Small intestine (tissue), 16 donors: ENCODE data around the gene NLRC5. TPM values are rescaled to one million over a fixed set of nuclear protein-coding genes. Genes with fewer than 3 reads are reported as not detected.

Experiments
- DNase-seq, 2 donors: peaks; one replicate each; pipeline versions ENCODE4 v3.0.0 to v3.0.0-alpha.2; 2013
- FAIRE-seq: peaks from 2 replicates; lab custom pipeline; 2012; peaks lifted over from hg19 to GRCh38; lab: Jason Lieb, UNC
- H3K27ac ChIP-seq, 3 donors: one replicate each; pipeline ENCODE4 v1.5.1; 2013; ENCODE audit warnings: low read length in 2 of 3, mild to moderate bottlenecking in 2 of 3, control low read depth in 1 of 3, inconsistent platforms in 1 of 3, low read depth in 1 of 3, moderate library complexity in 1 of 3
- H3K27me3 ChIP-seq, 3 donors: one replicate each; pipeline ENCODE4 v1.6.1; 2013; ENCODE audit warnings: low read length in 3 of 3, inconsistent platforms in 1 of 3; ENCODE audit not compliant: control insufficient read depth in 3 of 3, insufficient read depth in 3 of 3
- H3K36me3 ChIP-seq, 3 donors: one replicate each; pipeline ENCODE4 v1.6.1; 2013; ENCODE audit warnings: low read length in 3 of 3, inconsistent platforms in 1 of 3, low read depth in 1 of 3, mild to moderate bottlenecking in 1 of 3, moderate library complexity in 1 of 3; ENCODE audit not compliant: control insufficient read depth in 3 of 3, insufficient read depth in 2 of 3
- H3K4me1 ChIP-seq, 3 donors: one replicate each; pipeline ENCODE4 v1.6.1; 2013; ENCODE audit warnings: low read length in 2 of 3, inconsistent platforms in 1 of 3, low read depth in 1 of 3, mild to moderate bottlenecking in 1 of 3, moderate library complexity in 1 of 3; ENCODE audit not compliant: control insufficient read depth in 3 of 3, insufficient read depth in 2 of 3
- H3K4me3 ChIP-seq, 3 donors: one replicate each; pipeline ENCODE4 v1.5.1; 2013; ENCODE audit warnings: low read length in 3 of 3, control low read depth in 1 of 3, inconsistent platforms in 1 of 3, low read depth in 1 of 3, mild to moderate bottlenecking in 1 of 3, moderate library complexity in 1 of 3
- H3K9me3 ChIP-seq, 2 donors: one replicate each; pipeline ENCODE4 v1.6.1; 2013; ENCODE audit warnings: low read depth in 1 of 2, low read length in 1 of 2; ENCODE audit not compliant: control insufficient read depth in 2 of 2, insufficient read depth in 1 of 2
- WGBS, 3 donors: extraction: QIAGEN DNeasy Blood & Tissue Kit; methylation state at CpG; one replicate each; pipeline ENCODE4 v1.1.7; 2013; 5-methylcytosine and 5-hydroxymethylcytosine counted together
- long read RNA-seq, 10 donors: transcript quantifications; one replicate each; lab custom pipeline, GENCODE V29; 2026
- polyA plus RNA-seq, 4 donors: library from polyadenylated mRNA; stranded (reverse) in 3 of 4; unstranded in 1 of 4; fragments of 200-250 nt in 3 of 4; fragments of 120-200 nt in 1 of 4; gene quantifications; one replicate each; pipeline versions ENCODE4 v1.2.1 to v1.2.3, GENCODE V29; 2013
- donor health status: healthy with polysubstance abuse.
- donor health status: control.
- donor health status: control.
- donor health status: Bipolar disorder and iron deficiency.
- donor health status: healthy.

NLRC5 gene
- polyA plus RNA-seq, result 10 to 100 TPM in 2 of 4 donors, 1 to 10 TPM in 2; 6.3 to 29.2 (median 16.7) TPM
- long read RNA-seq, donor 1, result 0 reads
- long read RNA-seq, donor 2, result 0 reads
- long read RNA-seq, donor 3, result 0 reads
- long read RNA-seq, donor 4, result 0 reads
- long read RNA-seq, donor 5, result 0 reads
- long read RNA-seq, donor 6, result 0 reads
- long read RNA-seq, donor 7, result 0 reads
- long read RNA-seq, donor 8, result 0 reads
- long read RNA-seq, donor 9, partial matches to known transcripts, result 0 of 1 reads
- long read RNA-seq, donor 9, other reads (novel, unspliced or antisense), result 0 of 1 reads
- long read RNA-seq, donor 10, result 0 reads

- peaks cover 0 to 3% (median 0%) of the 10 kb centered on the region in 3 donors for H3K27me3 ChIP-seq
- peak within 1 kb of the TSS; percentile 42 to 94 (median 60) for H3K27ac ChIP-seq
- H3K36me3 ChIP-seq, result no peaks in the 10 kb centered on the region
- FAIRE-seq (no peak), DNase-seq (peak; percentile 93 to 94)
- H3K4me1 ChIP-seq, result peaks cover 2 to 18% (median 3%) of the 10 kb centered on the region in 3 donors
- 2 to 3% (median 3%) methylated on average over 51 to 64 of the region's 64 CpGs for WGBS, 3 donors
- peak within 1 kb of the TSS; percentile 61 to 90 (median 89) for H3K4me3 ChIP-seq
- H3K9me3 ChIP-seq, result no peaks in the 10 kb centered on the region
Measured at GRCh38 chr16:56988948-56989945, at the start of gene NLRC5. Gene NLRC5, plus strand, starts transcription at chr16:56989557. Its CDS starts 31,156 bp downstream, at chr16:57020713.

- Histone ChIP-seq H3K27ac (peak overlapping the region in 2 of 3 donors; percentile 3 to 27), H3K27me3 (no peaks in the 10 kb centered on the region), H3K36me3 (peaks cover 33 to 56% (median 40%) of the 10 kb centered on the region in 3 donors), H3K9me3 (no peaks in the 10 kb centered on the region), H3K4me1 (no peaks in the 10 kb centered on the region), H3K4me3 (no peak overlapping the region)
- FAIRE-seq (no peak), DNase-seq (no peak)
- 57 to 77% (median 70%) methylated on average over 4 of the region's 4 CpGs for WGBS, 3 donors
Measured at GRCh38 chr16:56939801-56940200, 49.6 kb upstream of the NLRC5 start.

- no peaks in the 10 kb centered on the region for H3K9me3 ChIP-seq
- H3K4me3 ChIP-seq, result no peak overlapping the region
- DNase-seq (no peak), FAIRE-seq (no peak)
- WGBS, 3 donors, result 66 to 94% (median 75%) methylated on average over 2 of the region's 2 CpGs
- no peaks in the 10 kb centered on the region for H3K27me3 ChIP-seq
- no peaks in the 10 kb centered on the region for H3K4me1 ChIP-seq
- H3K36me3 ChIP-seq, result peaks cover 38 to 62% (median 41%) of the 10 kb centered on the region in 3 donors
- H3K27ac ChIP-seq, result peak overlapping the region in 1 of 3 donors; percentile 9
Measured at GRCh38 chr16:56941092-56941491, 48.3 kb upstream of the NLRC5 start.

GRCh38 chr16:56941856-56942331, 47.5 kb upstream of the NLRC5 start:
- Histone ChIP-seq H3K9me3 (no peaks in the 10 kb centered on the region), H3K27me3 (no peaks in the 10 kb centered on the region), H3K27ac (no peak overlapping the region), H3K4me1 (no peaks in the 10 kb centered on the region), H3K36me3 (peaks cover 36 to 65% (median 37%) of the 10 kb centered on the region in 3 donors), H3K4me3 (no peak overlapping the region)
- no peak for DNase-seq
- WGBS, 3 donors, result 74 to 89% (median 78%) methylated on average over 9 of the region's 9 CpGs
- FAIRE-seq, result no peak

- H3K36me3 ChIP-seq, result peaks cover 30 to 58% (median 30%) of the 10 kb centered on the region in 3 donors
- FAIRE-seq (no peak), DNase-seq (no peak)
- H3K4me3 ChIP-seq, result no peak overlapping the region
- no peak overlapping the region for H3K27ac ChIP-seq
- no peaks in the 10 kb centered on the region for H3K9me3 ChIP-seq
- no peaks in the 10 kb centered on the region for H3K4me1 ChIP-seq
- WGBS, 3 donors, result 75 to 94% (median 79%) methylated on average over 6 of the region's 6 CpGs
- H3K27me3 ChIP-seq, result no peaks in the 10 kb centered on the region
Measured at GRCh38 chr16:56943761-56944375, 45.5 kb upstream of the NLRC5 start.

- H3K27me3 ChIP-seq, result no peaks in the 10 kb centered on the region
- H3K4me3 ChIP-seq, result no peak overlapping the region
- H3K9me3 ChIP-seq, result no peaks in the 10 kb centered on the region
- no peak for FAIRE-seq
- DNase-seq, result no peak
- no peaks in the 10 kb centered on the region for H3K4me1 ChIP-seq
- 50 to 56% (median 51%) methylated on average over 2 of the region's 2 CpGs for WGBS, 3 donors
- H3K36me3 ChIP-seq, result peaks cover 21 to 49% (median 24%) of the 10 kb centered on the region in 3 donors
- no peak overlapping the region for H3K27ac ChIP-seq
Measured at GRCh38 chr16:56944954-56945839, 44.2 kb upstream of the NLRC5 start.

GRCh38 chr16:56945847-56946527, 43.4 kb upstream of the NLRC5 start:
- Histone ChIP-seq H3K36me3 (peaks cover 19 to 42% (median 22%) of the 10 kb centered on the region in 3 donors), H3K27me3 (no peaks in the 10 kb centered on the region), H3K27ac (no peak overlapping the region), H3K4me1 (no peaks in the 10 kb centered on the region), H3K9me3 (no peaks in the 10 kb centered on the region), H3K4me3 (no peak overlapping the region)
- DNase-seq (no peak), FAIRE-seq (no peak)
- WGBS, 3 donors, result 83% methylated on average over 12 of the region's 12 CpGs
